ENCODE data around the gene TOP2A. TPM values are rescaled to one million over a fixed set of nuclear protein-coding genes. Genes with fewer than 3 reads are reported as not detected.

Gene TOP2A
- 1 to 10 TPM in 2 of 4 donors, under 1 TPM in 2; 0.26 to 1.6 (median 1.0) TPM for total RNA-seq

DNA sequence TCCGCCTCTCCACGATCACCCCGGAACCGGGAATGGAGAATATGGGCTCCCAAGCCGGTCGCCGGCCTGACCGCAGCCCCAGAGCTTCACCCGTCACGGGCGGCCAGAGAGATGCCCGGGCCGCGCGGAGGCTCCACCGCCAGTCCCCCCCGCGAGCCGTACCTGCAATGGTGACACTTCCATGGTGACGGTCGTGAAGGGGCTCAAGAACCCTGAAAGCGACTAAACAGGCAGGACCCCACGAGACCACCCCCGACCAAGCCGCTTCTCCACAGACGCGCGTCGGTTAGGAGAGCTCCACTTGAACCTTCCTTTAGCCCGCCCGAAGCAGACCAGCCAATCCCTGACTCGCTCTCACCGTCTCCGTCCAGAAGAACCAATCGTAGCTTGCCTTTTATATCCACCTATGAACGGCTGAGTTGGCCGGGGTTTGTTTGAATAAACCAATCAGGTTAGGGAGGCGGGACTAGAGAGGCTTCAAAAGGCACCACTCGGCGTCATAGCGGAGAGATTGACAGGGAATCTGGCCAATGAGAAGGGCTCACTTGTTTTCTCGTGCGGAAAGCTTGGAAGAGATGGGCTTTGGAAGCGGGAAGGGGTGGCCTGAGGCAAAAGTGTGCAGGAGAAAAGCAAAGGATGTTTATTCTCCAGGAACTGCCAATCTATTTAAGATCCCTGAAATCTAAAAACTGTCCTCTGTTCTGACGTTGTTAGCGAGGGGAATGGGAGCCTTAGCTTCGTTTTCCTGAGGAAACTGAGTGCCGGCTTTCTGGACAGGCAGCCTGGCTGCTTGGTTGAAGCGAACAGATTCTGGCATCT lies at the start of gene TOP2A:
Gene TOP2A (minus strand): TSS at position 288 of the 819 bp plus-strand sequence. CDS start 105 bp downstream, at position 183.
- in situ Hi-C loops (cut with MboI; ENCODE audit: low sequenced_read_pairs in 4 of 4), result loop anchor here in 1 of 4 donors (10.0 kb wide), 1 partner anchor 113 kb away; the partner anchor contains the start of gene RARA

DNA sequence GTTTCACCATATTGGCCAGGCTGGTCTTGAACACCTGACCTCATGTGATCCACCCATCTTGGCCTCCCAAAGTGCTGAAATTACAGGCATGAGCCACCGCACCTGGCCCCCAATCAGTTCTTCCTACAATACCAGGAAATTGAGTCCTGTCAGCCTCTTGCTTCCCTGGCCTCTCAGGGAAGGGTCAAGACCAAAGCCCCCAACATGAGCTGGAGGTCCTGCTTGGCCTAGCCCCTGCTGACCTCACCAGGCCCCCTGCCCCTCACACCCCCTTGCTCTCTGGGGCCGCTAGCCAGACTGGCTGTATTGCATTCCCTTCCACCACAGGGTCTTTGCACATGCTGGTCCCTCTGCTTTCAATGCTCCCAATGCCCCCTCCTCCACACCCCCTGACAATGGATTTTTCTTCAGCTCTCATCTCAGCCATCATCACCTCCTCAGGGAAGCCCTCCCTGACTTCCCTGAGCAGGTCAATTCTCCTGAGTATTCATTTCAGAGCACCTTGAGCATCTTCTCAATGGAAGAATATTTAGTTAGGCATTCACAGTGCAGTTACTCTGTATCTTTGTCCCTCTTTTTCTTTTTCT lies 49.7 kb upstream of the TOP2A start:
- Histone ChIP-seq H3K9me3 (no peaks in the 10 kb centered on the region), H3K36me3 (no peaks in the 10 kb centered on the region), H3K4me3 (no peak overlapping the region), H3K4me1 (peaks cover 0 to 5% of the 10 kb centered on the region in 2 donors), H3K27me3 (no peaks in the 10 kb centered on the region), H3K27ac (no peak overlapping the region)
- in situ Hi-C loops (cut with MboI; ENCODE audit: low sequenced_read_pairs in 4 of 4), result no loop called here
- ATAC-seq, result no peak
- intact Hi-C loops (cut with DNase I; ENCODE audit: low total_unique reads), result no loop called here
- TF ChIP-seq CTCF (IDR thresholded peaks at IDR 0.05 in 4 of 5, conservative IDR thresholded peaks at IDR 0.05 in 1 of 5) (no peak), POLR2A (IDR thresholded peaks at IDR 0.05) (no peak)
- no peak for DNase-seq

More for the DNA sequence above, at the start of gene TOP2A:
- no peaks in the 10 kb centered on the region for H3K9me3 ChIP-seq
- no peaks in the 10 kb centered on the region for H3K36me3 ChIP-seq
- peak; percentile 98 to 99 for DNase-seq
- peak; percentile 100 for ATAC-seq
- no peak for TF ChIP-seq CTCF (IDR thresholded peaks at IDR 0.05 in 4 of 5, conservative IDR thresholded peaks at IDR 0.05 in 1 of 5)
- peak within 1 kb of the TSS; percentile 37 to 58 (median 46) for H3K27ac ChIP-seq
- H3K4me3 ChIP-seq, result peak within 1 kb of the TSS; percentile 57 to 87 (median 62)
- intact Hi-C loops (cut with DNase I; ENCODE audit: low total_unique reads), result loop anchor here (1.0 to 5.0 kb wide), 2 partner anchors 115 to 131 kb away; partner anchors contain the start of gene CDC6
- peaks cover 6 to 10% of the 10 kb centered on the region in 2 donors for H3K4me1 ChIP-seq
- peaks cover 0 to 10% (median 5%) of the 10 kb centered on the region in 3 donors for H3K27me3 ChIP-seq

- in situ Hi-C loops (cut with MboI; ENCODE audit: low sequenced_read_pairs in 4 of 4), result no loop called here
- Histone ChIP-seq H3K27ac (no peak overlapping the region), H3K4me1 (peaks cover 0 to 10% of the 10 kb centered on the region in 2 donors), H3K4me3 (no peak overlapping the region), H3K9me3 (no peaks in the 10 kb centered on the region), H3K27me3 (no peaks in the 10 kb centered on the region), H3K36me3 (no peaks in the 10 kb centered on the region)
- TF ChIP-seq CTCF (IDR thresholded peaks at IDR 0.05 in 4 of 5, conservative IDR thresholded peaks at IDR 0.05 in 1 of 5), result no peak
- no peak for TF ChIP-seq POLR2A (IDR thresholded peaks at IDR 0.05)
- intact Hi-C loops (cut with DNase I; ENCODE audit: low total_unique reads), result no loop called here
- ATAC-seq, result no peak
- DNase-seq, result no peak
Measured at GRCh38 chr17:40466298-40466971, 48.7 kb upstream of the TOP2A start.

DNA sequence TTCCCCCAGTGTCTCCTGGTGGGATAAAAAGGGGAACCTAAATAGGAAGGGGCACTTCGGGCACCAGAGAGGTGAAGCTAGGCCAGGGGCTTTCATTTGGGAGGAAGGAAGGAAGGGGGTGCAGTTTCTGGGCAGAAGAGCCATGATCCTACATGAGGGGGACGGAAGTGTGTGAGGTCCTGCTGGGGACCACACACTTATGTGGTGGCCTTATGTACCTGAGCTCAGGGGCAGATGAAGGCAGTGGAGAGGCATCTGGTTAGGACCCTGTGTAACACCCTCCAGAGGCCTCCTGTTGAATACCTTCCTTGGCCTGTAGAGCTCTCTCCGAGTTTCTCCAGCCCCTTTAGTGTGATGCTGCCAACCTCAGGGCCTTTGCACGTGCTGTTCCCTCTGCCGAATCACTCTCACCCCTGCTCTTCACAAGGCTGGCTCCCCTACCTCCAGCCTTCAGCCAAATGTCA lies 46.7 kb upstream of the TOP2A start:
- Histone ChIP-seq H3K4me3 (no peak overlapping the region), H3K27me3 (no peaks in the 10 kb centered on the region), H3K4me1 (peaks cover 0 to 10% of the 10 kb centered on the region in 2 donors), H3K9me3 (no peaks in the 10 kb centered on the region), H3K36me3 (no peaks in the 10 kb centered on the region), H3K27ac (no peak overlapping the region)
- no peak for DNase-seq
- intact Hi-C loops (cut with DNase I; ENCODE audit: low total_unique reads), result no loop called here
- no peak for TF ChIP-seq POLR2A (IDR thresholded peaks at IDR 0.05)
- TF ChIP-seq CTCF (IDR thresholded peaks at IDR 0.05 in 4 of 5, conservative IDR thresholded peaks at IDR 0.05 in 1 of 5), result no peak
- no peak for ATAC-seq
- in situ Hi-C loops (cut with MboI; ENCODE audit: low sequenced_read_pairs in 4 of 4), result no loop called here
